Measurements from ENCODE around the gene MIB1.

- no peak for TF ChIP-seq CTCF (IDR thresholded peaks at IDR 0.05)
- no peak for TF ChIP-seq ZFX (IDR thresholded peaks at IDR 0.05; ENCODE audit: borderline replicate concordance)
Measured at GRCh38 chr18:21900605-21901352, 160.2 kb downstream of the MIB1 start.

Measured in 22Rv1 (cell line).